Keratinocyte (primary cell): ENCODE results near the gene BMP7.

Experiments used
- CTCF ChIP-seq, 3 experiments: IDR thresholded peaks in 1 of 3; conservative IDR thresholded peaks in 1 of 3; optimal IDR thresholded peaks in 1 of 3; 2 replicates in 2 of 3; 3 replicates in 1 of 3; pipeline versions ENCODE3 to v1.5.1; 2011; ENCODE audit warnings: low read length in 3 of 3, mild to moderate bottlenecking in 3 of 3, moderate library complexity in 2 of 3, control low read depth in 1 of 3, inconsistent platforms in 1 of 3; ENCODE audit not compliant: insufficient read depth in 2 of 3; ENCODE audit errors: extremely low read depth in 1 of 3
- EZH2 ChIP-seq: IDR thresholded peaks from one replicate; pipeline ENCODE4 v1.6.1; 2012; ENCODE audit warnings: inconsistent platforms, mild to moderate bottlenecking, low read length, moderate library complexity

GRCh38 chr20:57158474-57158873, 108.0 kb downstream of the BMP7 start:
- TF ChIP-seq CTCF (optimal IDR thresholded peaks at IDR 0.05 in 1 of 3, IDR thresholded peaks at IDR 0.05 in 1 of 3, conservative IDR thresholded peaks at IDR 0.05 in 1 of 3; ENCODE audit: extremely low read depth in 1 of 3, insufficient read depth in 2 of 3, low read length in 3 of 3), result no peak
- no peak for TF ChIP-seq EZH2
